Adrenal gland (tissue), 12 donors: ENCODE data around the gene ANO10. TPM values are rescaled to one million over a fixed set of nuclear protein-coding genes. Genes with fewer than 3 reads are reported as not detected.
"Not testable (repeated sequence)": the region's sequence is repeated elsewhere in the genome, so short reads cannot be mapped to it uniquely, and the experiment has no call there.

Experiments
- DNase-seq, 7 donors: peaks; one replicate each; pipeline ENCODE4 v3.0.0-alpha.2; 2019 to 2020
- H3K27ac ChIP-seq, 5 donors: fragments of 200-600 bp; sonication (generic) in 4 of 5; 1 replicate in 3 of 5; 2 replicates in 2 of 5; pipeline versions ENCODE4 v1.5.1 to v1.8.0; 2016 to 2020; ENCODE audit warnings: mild to moderate bottlenecking in 1 of 5
- H3K27me3 ChIP-seq: fragments of 200-600 bp; 2 replicates; pipeline ENCODE4 v1.8.0; 2021
- H3K36me3 ChIP-seq, 2 donors: fragments of 200-600 bp; replicated peaks in 1 of 2; 1 replicate in 1 of 2; 2 replicates in 1 of 2; pipeline versions ENCODE4 v1.5.1 to v1.8.0; 2018 to 2022
- H3K4me1 ChIP-seq, 2 donors: fragments of 200-600 bp; replicated peaks in 1 of 2; 1 replicate in 1 of 2; 2 replicates in 1 of 2; pipeline versions ENCODE4 v1.5.1 to v1.8.0; 2018 to 2021
- H3K4me3 ChIP-seq, 4 donors: fragments of 200-600 bp; sonication (generic) in 3 of 4; one replicate each; pipeline ENCODE4 v1.5.1; 2016 to 2018
- H3K9me3 ChIP-seq, 3 donors: fragments of 200-600 bp; sonication (generic) in 1 of 3; replicated peaks in 1 of 3; 1 replicate in 2 of 3; 2 replicates in 1 of 3; pipeline versions ENCODE4 v1.5.1 to v1.8.0; 2016 to 2021
- POLR2A ChIP-seq, 2 donors: fragments of 450-650 bp; IDR thresholded peaks; one replicate each; pipeline ENCODE4 v1.6.1; 2017; ENCODE audit warnings: antibody characterized with exemption in 2 of 2, mild to moderate bottlenecking in 2 of 2, moderate library complexity in 1 of 2
- WGBS, 4 donors: extraction: QIAGEN DNeasy Blood & Tissue Kit in 2 of 4; methylation state at CpG; one replicate each; pipeline versions ENCODE4 v1.1.5 to v1.1.7; 2013 to 2017; 5-methylcytosine and 5-hydroxymethylcytosine counted together
- intact Hi-C, 2 donors: fragments of 100-400 bp; cut with DNase I; formaldehyde crosslinking; loops; one replicate each; pipeline versions ENCODE4 v1.14.1 to v1.15.0; 2022 to 2023
- polyA plus RNA-seq, 3 donors: library from polyadenylated mRNA; stranded (reverse); fragments of 200-250 nt in 2 of 3; fragments of 350-450 nt in 1 of 3; fragmentation: Illumina TruSeq in 1 of 3; extraction: RNeasy Lipid Tissue Mini Kit (QIAGEN cat#74804) in 1 of 3; gene quantifications; one replicate each; pipeline ENCODE4 v1.2.3, GENCODE V29; 2013 to 2014
- total RNA-seq, 9 donors: library from RNA; depleted of rRNA in 4 of 9; stranded (reverse); fragments of >200 nt in 4 of 9; fragments of 120-200 nt in 1 of 9; fragmentation: NEBNext Ultra II Directional in 1 of 9; extraction: Animal tissue kit (Norgen Biotek cat#: 25700) in 1 of 9; gene quantifications; one replicate each; pipeline versions ENCODE4 v1.1.0 to v1.2.4, GENCODE V29; 2013 to 2023
- TF ChIP-seq, protein P1 (sequence below), 6 experiments: fragments of 450-650 bp in 4 of 6; fragments of 200-600 bp in 2 of 6; sonication (generic) in 1 of 6; IDR thresholded peaks; 1 replicate in 5 of 6; 2 replicates in 1 of 6; pipeline versions ENCODE4 v1.5.1 to v1.8.0; 2016 to 2021; ENCODE audit warnings: antibody characterized with exemption in 6 of 6, mild to moderate bottlenecking in 2 of 6, moderate library complexity in 1 of 6
- donor health status: healthy with polysubstance abuse.
- donor health status: Bipolar disorder and iron deficiency.
- donor health status: DM: yes; HTN: yes; CAD: no.
- donor health status: DM: no; HTN: no; CAD: no.
- donor health status: DM: no; HTN: no; CAD: no.
- donor health status: DM: yes; HTN: yes; CAD: no.

Gene ANO10
- total and polyA plus RNA-seq, 12 donors, result 10.7 to 34.8 (median 22.0) TPM

DNA sequence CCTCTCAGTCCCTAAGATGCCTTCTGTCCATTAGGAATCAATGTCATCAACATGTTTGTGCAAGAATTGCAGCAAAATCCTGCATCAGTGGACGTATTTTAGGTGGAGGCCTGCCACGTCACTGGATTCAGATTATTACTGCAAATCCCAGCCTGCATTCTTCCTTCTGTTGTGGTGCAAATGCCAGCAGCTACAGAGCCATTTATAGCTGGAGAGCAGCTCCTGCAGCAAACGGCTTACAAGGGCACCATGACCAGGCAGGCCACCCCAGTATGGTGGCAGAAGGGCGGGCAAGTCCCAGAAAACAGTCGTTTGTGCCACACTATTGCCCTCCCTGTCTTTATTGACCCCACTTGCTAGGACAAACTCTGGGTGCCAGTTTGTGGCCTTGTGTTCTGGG is 260.7 kb downstream of the ANO10 start:
- DNase-seq, result no peak
- intact Hi-C loops, result no loop called here
- Histone ChIP-seq H3K4me3 (no peak overlapping the region), H3K4me1 (no peaks in the 10 kb centered on the region), H3K27me3 (no peaks in the 10 kb centered on the region), H3K27ac (no peak overlapping the region), H3K36me3 (no peaks in the 10 kb centered on the region), H3K9me3 (no peaks in the 10 kb centered on the region)
- TF ChIP-seq, protein P1, sequence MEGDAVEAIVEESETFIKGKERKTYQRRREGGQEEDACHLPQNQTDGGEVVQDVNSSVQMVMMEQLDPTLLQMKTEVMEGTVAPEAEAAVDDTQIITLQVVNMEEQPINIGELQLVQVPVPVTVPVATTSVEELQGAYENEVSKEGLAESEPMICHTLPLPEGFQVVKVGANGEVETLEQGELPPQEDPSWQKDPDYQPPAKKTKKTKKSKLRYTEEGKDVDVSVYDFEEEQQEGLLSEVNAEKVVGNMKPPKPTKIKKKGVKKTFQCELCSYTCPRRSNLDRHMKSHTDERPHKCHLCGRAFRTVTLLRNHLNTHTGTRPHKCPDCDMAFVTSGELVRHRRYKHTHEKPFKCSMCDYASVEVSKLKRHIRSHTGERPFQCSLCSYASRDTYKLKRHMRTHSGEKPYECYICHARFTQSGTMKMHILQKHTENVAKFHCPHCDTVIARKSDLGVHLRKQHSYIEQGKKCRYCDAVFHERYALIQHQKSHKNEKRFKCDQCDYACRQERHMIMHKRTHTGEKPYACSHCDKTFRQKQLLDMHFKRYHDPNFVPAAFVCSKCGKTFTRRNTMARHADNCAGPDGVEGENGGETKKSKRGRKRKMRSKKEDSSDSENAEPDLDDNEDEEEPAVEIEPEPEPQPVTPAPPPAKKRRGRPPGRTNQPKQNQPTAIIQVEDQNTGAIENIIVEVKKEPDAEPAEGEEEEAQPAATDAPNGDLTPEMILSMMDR (IDR thresholded peaks at IDR 0.05), result no peak
- TF ChIP-seq POLR2A (IDR thresholded peaks at IDR 0.05), result no peak
- WGBS, 4 donors, result 80 to 89% (median 88%) methylated on average over 3 to 5 of the region's 5 CpGs

DNA sequence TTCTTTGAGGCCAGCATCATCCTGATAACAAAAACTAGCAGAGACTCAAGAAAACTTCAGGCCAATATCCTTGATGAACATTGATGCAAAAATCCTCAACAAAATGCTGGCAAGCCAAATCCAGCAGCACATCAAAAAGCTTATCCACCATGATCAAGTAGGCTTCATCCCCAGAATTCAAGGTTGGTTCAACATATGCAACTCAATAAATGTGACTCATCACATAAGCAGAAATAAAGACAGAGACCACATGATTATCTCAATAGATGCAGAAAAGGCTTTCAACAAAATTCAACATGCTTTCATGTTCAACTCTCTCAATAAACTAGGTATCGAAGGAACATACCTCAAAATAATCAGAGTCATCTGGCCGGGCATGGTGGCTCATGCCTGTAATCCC is 265.8 kb downstream of the ANO10 start:
- H3K36me3 ChIP-seq, intact Hi-C loops, H3K27me3 ChIP-seq, H3K27ac ChIP-seq, H3K4me1 ChIP-seq, H3K4me3 ChIP-seq, H3K9me3 ChIP-seq, DNase-seq: not testable (repeated sequence)
- WGBS, 4 donors, result 87 to 99% (median 98%) methylated on average over 2 of the region's 2 CpGs

DNA sequence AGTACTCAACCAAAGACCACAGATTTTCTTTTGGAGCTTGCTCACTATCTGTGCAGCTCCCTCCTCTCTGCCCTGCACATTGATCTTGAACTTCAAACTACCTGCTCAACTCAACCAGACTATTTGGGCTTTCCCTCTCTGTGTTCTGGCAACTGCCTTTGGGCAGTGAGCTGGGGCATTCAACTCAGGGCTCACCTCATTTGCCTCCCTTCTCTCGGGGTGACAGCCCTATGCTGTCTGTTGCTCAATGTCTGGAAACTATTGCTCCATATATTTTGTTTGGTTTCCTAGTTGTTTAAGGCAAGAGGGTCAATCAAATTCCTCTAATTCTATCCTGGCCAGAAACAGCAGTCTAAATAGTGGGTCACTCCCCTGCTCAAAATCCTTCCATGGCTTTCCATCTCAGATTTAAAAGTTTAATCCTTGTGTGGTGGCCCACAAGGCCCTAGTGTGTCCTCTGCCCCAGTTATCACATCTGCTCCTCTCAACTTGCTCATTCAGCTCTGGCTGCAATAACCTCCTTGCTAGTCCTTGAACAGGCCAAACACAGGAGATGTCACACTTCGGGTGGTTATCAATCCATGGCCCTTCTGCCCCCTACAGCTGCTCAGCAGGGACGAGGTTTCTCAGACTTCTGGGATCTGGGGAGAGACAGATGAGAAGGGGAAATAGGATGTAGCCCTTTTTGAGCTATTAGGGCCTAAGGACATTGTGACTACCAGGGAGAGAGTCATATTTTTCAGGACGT is 267.7 kb downstream of the ANO10 start:
- intact Hi-C loops, result no loop called here
- Histone ChIP-seq H3K27ac (no peak overlapping the region), H3K4me3 (no peak overlapping the region), H3K4me1 (no peaks in the 10 kb centered on the region), H3K36me3 (peaks cover 0 to 7% of the 10 kb centered on the region in 2 donors), H3K9me3 (no peaks in the 10 kb centered on the region), H3K27me3 (no peaks in the 10 kb centered on the region)
- TF ChIP-seq POLR2A (IDR thresholded peaks at IDR 0.05), result no peak
- TF ChIP-seq, protein P1 (IDR thresholded peaks at IDR 0.05), result no peak
- 82 to 91% (median 83%) methylated on average over 4 of the region's 4 CpGs for WGBS, 4 donors
- DNase-seq, result no peak

- 97% methylated on average over 1 of the region's 1 CpG for WGBS, 4 donors
- no peak overlapping the region for H3K4me3 ChIP-seq
- H3K27ac ChIP-seq, result no peak overlapping the region
- TF ChIP-seq POLR2A (IDR thresholded peaks at IDR 0.05), result no peak
- TF ChIP-seq, protein P1 (IDR thresholded peaks at IDR 0.05), result no peak
- intact Hi-C loops, result no loop called here
- H3K4me1 ChIP-seq, result no peaks in the 10 kb centered on the region
- no peaks in the 10 kb centered on the region for H3K9me3 ChIP-seq
- DNase-seq, result no peak
- no peaks in the 10 kb centered on the region for H3K27me3 ChIP-seq
- H3K36me3 ChIP-seq, result peaks cover 0 to 14% of the 10 kb centered on the region in 2 donors
Observed at GRCh38 chr3:43353393-43353792, 268.4 kb downstream of the ANO10 start.

DNA sequence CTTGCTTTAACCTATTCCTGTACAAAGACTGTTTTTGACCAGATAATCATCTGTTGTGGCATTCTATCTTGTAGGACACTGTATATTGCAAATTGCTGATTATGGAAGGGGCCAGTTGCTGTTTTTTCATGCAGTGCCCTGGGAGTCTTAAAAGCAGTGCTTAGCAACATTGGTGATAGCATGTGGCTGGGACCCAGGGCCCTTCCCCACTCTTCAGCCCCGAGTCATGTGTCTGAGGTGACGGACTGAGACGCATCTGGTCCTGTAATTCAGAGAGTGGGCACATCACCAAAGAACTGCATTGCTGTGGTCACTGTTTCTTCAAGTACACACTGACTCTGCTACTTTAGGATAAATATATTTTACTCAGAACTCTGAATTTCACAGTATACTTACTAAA is 272.1 kb downstream of the ANO10 start:
- Histone ChIP-seq H3K9me3 (no peaks in the 10 kb centered on the region), H3K27me3 (no peaks in the 10 kb centered on the region), H3K4me1 (peaks cover 0 to under 1% of the 10 kb centered on the region in 2 donors), H3K27ac (no peak overlapping the region), H3K36me3 (peaks cover 0 to 35% of the 10 kb centered on the region in 2 donors), H3K4me3 (no peak overlapping the region)
- 85 to 97% (median 94%) methylated on average over 3 of the region's 3 CpGs for WGBS, 4 donors
- no peak for DNase-seq
- intact Hi-C loops, result no loop called here
- TF ChIP-seq, protein P1 (IDR thresholded peaks at IDR 0.05), result no peak
- no peak for TF ChIP-seq POLR2A (IDR thresholded peaks at IDR 0.05)
